NB4 (cell line): Measurements from ENCODE around the gene BMP8A.
"Not testable (repeated sequence)": the region's sequence is repeated elsewhere in the genome, so short reads cannot be mapped to it uniquely, and the experiment has no call there.

Source experiments
- MYC ChIP-seq: IDR thresholded peaks from 2 replicates; pipeline ENCODE4 v1.6.1; 2011; ENCODE audit warnings: low read depth, low read length
- POLR2A ChIP-seq: IDR thresholded peaks from 2 replicates; pipeline ENCODE4 v1.6.1; 2011; ENCODE audit warnings: mild to moderate bottlenecking; ENCODE audit not compliant: insufficient read length; ENCODE audit errors: extremely low read depth
- TF ChIP-seq, protein P1 (sequence below): IDR thresholded peaks from one replicate; pipeline ENCODE4 v1.5.1; 2012; ENCODE audit warnings: low read depth, low read length
- TF ChIP-seq, protein P2 (sequence below): IDR thresholded peaks from 2 replicates; pipeline ENCODE4 v1.6.1; 2011; ENCODE audit warnings: low read depth, low read length

DNA sequence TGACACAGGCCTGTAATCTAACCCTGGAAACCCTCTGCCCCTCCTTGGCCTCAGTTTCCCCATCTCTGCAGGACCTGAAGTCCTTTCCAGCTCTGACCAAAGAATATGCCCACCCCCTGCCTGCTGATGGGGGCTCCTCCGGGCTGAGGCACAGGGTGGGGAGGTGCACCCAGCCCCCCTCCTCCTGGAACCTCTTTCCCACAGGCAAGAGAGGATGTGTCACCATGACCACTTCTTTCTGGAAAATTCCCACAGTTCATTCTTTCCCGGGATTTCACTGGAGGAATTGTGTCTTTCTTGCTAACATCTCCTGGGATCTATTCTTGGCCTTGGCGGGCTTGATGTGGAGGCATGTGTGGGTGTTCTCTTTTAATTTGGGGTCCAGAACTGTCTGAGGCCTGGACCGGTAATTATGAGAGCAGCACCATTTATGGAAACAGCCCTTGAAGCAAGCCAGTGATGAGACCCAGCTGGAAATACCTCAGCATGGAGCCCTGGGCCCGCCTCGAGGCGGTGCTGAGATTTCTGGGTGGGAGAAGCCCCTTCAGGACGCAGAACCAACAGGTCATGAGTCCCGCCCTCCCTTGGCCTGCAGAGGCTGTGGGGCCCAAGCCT, 6.8 kb downstream of the BMP8A start:
- TF ChIP-seq, protein P1, sequence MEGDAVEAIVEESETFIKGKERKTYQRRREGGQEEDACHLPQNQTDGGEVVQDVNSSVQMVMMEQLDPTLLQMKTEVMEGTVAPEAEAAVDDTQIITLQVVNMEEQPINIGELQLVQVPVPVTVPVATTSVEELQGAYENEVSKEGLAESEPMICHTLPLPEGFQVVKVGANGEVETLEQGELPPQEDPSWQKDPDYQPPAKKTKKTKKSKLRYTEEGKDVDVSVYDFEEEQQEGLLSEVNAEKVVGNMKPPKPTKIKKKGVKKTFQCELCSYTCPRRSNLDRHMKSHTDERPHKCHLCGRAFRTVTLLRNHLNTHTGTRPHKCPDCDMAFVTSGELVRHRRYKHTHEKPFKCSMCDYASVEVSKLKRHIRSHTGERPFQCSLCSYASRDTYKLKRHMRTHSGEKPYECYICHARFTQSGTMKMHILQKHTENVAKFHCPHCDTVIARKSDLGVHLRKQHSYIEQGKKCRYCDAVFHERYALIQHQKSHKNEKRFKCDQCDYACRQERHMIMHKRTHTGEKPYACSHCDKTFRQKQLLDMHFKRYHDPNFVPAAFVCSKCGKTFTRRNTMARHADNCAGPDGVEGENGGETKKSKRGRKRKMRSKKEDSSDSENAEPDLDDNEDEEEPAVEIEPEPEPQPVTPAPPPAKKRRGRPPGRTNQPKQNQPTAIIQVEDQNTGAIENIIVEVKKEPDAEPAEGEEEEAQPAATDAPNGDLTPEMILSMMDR: not testable (repeated sequence)
- not testable (repeated sequence) for TF ChIP-seq POLR2A, MYC
- TF ChIP-seq, protein P2, sequence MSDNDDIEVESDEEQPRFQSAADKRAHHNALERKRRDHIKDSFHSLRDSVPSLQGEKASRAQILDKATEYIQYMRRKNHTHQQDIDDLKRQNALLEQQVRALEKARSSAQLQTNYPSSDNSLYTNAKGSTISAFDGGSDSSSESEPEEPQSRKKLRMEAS: not testable (repeated sequence)
